ENCODE data around the gene RHBDD1.
A peak's percentile ranks its signal among the peaks of the same experiment; 100 is the strongest.

The RHBDD1 gene

GRCh38 chr2:226835796-226836547 lies at the start of gene RHBDD1:
Gene RHBDD1 (plus strand): TSS chr2:226836054. CDS start chr2:226864694, 28,640 bp downstream.
- peak; percentile 97 for DNase-seq (ENCODE audit: low spot score)

GRCh38 chr2:226788064-226788463 lies 47.8 kb upstream of the RHBDD1 start:
- no peak for DNase-seq (ENCODE audit: low spot score)

GRCh38 chr2:226788881-226789490 lies 46.9 kb upstream of the RHBDD1 start:
- no peak for DNase-seq (ENCODE audit: low spot score)

- DNase-seq (ENCODE audit: low spot score), result no peak
These were observed 45.8 kb upstream of the RHBDD1 start for GRCh38 chr2:226790011-226790410.

GRCh38 chr2:226790431-226790830 lies 45.4 kb upstream of the RHBDD1 start:
- no peak for DNase-seq (ENCODE audit: low spot score)

- DNase-seq (ENCODE audit: low spot score), result peak; percentile 46
These were observed 44.8 kb upstream of the RHBDD1 start for GRCh38 chr2:226791056-226791486.

GRCh38 chr2:226791487-226792081 lies 44.3 kb upstream of the RHBDD1 start:
- DNase-seq (ENCODE audit: low spot score), result peak; percentile 97

- DNase-seq (ENCODE audit: low spot score), result no peak
These were observed 43.5 kb upstream of the RHBDD1 start for GRCh38 chr2:226792155-226792881.

GRCh38 chr2:226793646-226794045 lies 42.2 kb upstream of the RHBDD1 start:
- no peak for DNase-seq (ENCODE audit: low spot score)

GRCh38 chr2:226794196-226794661 lies 41.6 kb upstream of the RHBDD1 start:
- DNase-seq (ENCODE audit: low spot score), result no peak

- no peak for DNase-seq (ENCODE audit: low spot score)
These were observed 41.1 kb upstream of the RHBDD1 start for GRCh38 chr2:226794751-226795171.

GRCh38 chr2:226795281-226796011 lies 40.4 kb upstream of the RHBDD1 start:
- no peak for DNase-seq (ENCODE audit: low spot score)

- no peak for DNase-seq (ENCODE audit: low spot score)
These were observed 39.6 kb upstream of the RHBDD1 start for GRCh38 chr2:226796012-226796839.

GRCh38 chr2:226796840-226797288 lies 39.0 kb upstream of the RHBDD1 start:
- peak; percentile 63 for DNase-seq (ENCODE audit: low spot score)

GRCh38 chr2:226797289-226797988 lies 38.4 kb upstream of the RHBDD1 start:
- peak; percentile 64 for DNase-seq (ENCODE audit: low spot score)

- no peak for DNase-seq (ENCODE audit: low spot score)
These were observed 37.8 kb upstream of the RHBDD1 start for GRCh38 chr2:226797989-226798421.

GRCh38 chr2:226798422-226799210 lies 37.2 kb upstream of the RHBDD1 start:
- DNase-seq (ENCODE audit: low spot score), result no peak

GRCh38 chr2:226799211-226799975 lies 36.5 kb upstream of the RHBDD1 start, which contains the start of gene IRS1:
Gene IRS1 (minus strand): TSS chr2:226799820. CDS start chr2:226798738, 1,082 bp downstream.
- peak; percentile 71 for DNase-seq (ENCODE audit: low spot score)

All from AG08395 (cell line).